GM12875 (cell line): ENCODE data around the gene HOXA9.

Experiments used
- H3K4me3 ChIP-seq: one replicate; pipeline ENCODE4 v1.5.1; 2011; ENCODE audit warnings: low read depth, low read length, control low read depth
- CTCF ChIP-seq: IDR thresholded peaks from 2 replicates; pipeline ENCODE4 v1.5.1; 2011; ENCODE audit warnings: low read depth, mild to moderate bottlenecking, control low read depth, inconsistent platforms, low read length, moderate library complexity, borderline replicate concordance; ENCODE audit not compliant: insufficient read depth

Gene HOXA9

DNA sequence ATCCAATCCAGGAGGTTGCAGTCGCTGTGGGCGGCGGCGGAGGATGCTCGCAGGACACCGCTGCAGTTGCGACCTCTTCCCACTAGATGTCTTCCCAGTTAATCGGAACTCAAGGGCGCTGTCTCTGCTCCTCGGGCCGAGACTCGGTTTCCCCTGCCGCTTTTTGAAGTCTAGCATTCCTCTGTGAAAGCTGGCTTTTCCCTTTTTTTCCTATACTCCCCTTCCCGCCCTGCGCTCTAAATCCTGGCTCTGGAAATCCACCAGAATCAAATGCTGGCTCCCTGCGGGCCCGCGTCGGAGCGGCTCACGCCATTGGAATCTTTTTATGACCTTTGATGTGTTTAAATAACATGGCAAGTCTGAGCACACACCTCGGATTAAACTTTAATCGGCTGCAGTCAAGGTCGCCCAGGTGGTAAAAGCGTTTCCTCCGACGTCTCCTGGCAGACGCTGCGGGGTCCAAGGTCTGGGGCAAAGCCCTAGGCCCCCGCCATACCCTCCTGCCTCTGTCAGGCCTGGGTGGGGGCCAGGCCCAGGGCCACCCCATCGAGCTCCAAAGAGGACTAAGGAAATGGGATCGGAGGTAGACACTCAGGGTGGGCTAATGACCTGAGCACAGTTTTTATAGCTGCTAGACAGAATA, 45.2 kb upstream of the HOXA9 start:
- peak; percentile 81 for TF ChIP-seq CTCF
- H3K4me3 ChIP-seq = no peak overlapping the region

DNA sequence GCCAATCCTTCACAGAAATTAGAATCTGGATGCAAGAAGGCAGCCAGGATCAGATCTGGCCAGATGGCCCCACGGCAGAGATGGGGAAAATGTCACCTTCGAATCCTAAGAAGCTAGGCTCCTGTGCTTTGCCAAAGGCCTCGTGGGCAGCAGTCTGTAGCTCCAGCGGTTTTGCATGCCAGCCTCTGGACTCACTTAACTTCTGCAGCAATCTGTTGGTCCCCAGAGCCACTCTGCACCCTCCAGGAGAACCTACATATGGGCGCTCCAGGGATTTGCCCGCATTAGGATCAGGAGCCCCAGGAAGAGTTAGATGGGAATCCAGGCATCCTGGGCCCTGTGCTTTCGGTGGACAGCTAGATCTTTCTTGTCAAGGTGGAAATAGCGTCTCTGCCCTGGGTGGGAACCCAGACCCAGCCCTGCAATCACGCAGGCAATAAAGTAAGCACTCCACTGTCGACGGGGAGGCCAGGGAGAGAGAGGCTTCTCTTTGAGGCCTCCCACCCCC, 44.6 kb upstream of the HOXA9 start:
- no peak overlapping the region for H3K4me3 ChIP-seq
- TF ChIP-seq CTCF = no peak

DNA sequence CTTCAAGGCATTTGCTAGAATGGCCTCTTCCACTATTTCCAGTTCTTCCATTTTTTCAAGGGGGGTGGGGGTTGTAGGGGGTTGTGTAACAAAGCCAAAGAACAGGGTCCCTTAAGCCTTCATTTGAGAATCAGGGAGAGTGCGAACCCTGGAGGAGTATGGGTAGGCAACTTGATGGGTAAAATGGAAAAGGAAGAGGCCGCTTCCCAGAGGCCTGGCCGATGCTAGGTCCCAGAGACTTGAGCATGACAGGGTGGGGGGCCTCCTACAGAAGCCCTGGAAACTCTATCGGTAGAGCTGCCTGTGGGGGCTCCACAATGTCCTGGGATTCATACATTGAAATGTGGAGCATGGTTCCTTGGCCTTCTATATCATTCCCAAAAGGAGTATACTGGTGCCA, 43.7 kb upstream of the HOXA9 start:
- no peak overlapping the region for H3K4me3 ChIP-seq
- TF ChIP-seq CTCF = no peak

- TF ChIP-seq CTCF = no peak
- no peak overlapping the region for H3K4me3 ChIP-seq
Measured at GRCh38 chr7:27207348-27207985, 42.1 kb upstream of the HOXA9 start.

DNA sequence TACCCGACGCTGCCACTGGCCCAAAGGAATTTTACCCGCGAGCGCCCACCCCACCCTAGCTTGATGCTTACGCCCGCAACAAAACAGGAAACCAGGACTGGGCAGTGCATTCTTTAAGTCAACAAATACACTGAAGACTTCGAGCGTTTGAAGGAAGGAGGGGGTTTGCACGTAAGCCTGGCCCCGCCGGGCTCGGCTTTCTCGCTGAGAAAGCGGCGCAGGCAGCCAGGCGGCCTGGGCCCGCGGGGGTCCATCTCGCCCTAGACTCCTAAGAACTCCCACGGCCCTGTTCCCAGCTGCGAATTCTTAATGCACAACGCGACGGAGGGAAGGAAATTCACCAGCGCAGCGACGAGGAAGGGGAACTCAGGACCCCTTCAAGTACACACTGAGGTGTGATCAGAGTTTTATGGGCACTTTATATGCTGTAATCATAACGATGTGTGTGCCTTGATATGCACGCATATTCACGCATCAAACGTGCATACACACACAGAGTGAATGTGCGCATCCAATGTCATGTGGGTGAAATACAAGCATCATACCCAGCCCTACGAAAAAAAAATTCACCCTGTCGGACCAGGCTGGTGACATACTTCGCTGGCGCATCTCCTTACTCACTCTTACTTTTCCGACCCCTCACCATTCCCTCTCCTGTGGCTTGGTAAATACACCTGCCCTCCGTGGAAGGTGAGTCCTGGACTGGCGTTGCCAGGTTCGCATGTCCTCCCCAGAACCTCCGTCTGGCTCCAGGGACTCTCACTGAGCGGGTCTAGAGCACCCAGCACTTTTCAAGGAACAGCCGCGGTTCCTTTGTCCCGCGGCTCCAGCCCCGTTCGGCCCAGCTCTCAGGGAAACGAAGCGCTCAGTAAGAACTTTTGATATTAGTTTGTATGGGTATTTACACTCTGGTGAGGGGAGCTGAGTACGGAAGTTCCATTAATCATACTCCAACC, 40.3 kb upstream of the HOXA9 start:
- no peak overlapping the region for H3K4me3 ChIP-seq
- TF ChIP-seq CTCF = no peak

DNA sequence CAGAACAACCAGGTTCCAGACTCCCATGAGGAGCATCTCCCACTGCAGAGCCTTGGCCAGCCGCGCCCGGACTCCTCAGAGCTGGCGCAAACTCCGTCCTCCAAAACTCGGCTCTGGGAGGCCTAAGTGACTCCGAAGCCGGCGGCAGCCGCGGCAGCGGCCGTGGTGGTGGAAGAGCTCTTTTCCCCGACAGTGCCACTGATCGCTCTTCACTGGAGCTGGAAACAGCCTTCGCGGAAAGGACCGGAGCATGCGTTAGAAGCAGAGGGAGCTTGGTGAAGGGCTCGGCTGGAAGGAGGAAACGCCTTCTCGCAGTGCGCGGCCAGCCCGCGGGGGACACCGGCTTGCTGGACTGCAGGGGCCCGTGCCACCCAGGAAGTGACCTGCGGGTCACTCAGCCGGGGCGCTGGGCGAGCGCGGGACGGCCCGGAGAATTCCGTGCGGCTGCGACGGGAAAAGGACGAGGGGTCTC, 39.5 kb upstream of the HOXA9 start:
- no peak for TF ChIP-seq CTCF
- H3K4me3 ChIP-seq = no peak overlapping the region
